Upper lobe of left lung (tissue), 6 donors: Measurements from ENCODE around the gene MLC1. TPM values are rescaled to one million over a fixed set of nuclear protein-coding genes. Genes with fewer than 3 reads are reported as not detected.

Experiments
- ATAC-seq, 2 donors: fragments of 200-7000 bp; cut with Tn5 transposase; one replicate each; pipeline ENCODE4 v1.9.1; 2022; ENCODE audit warnings: mild to moderate bottlenecking in 2 of 2, moderate library complexity in 2 of 2; ENCODE audit not compliant: low FRiP score in 2 of 2
- DNase-seq, 2 donors: peaks; one replicate each; pipeline ENCODE4 v3.0.0-alpha.2; 2019 to 2020
- H3K27ac ChIP-seq, 4 donors: fragments of 200-600 bp; sonication (generic); one replicate each; pipeline ENCODE4 v1.5.1; 2016 to 2019
- H3K27me3 ChIP-seq, 4 donors: fragments of 200-600 bp; sonication (generic); one replicate each; pipeline ENCODE4 v1.5.1; 2017 to 2019
- H3K36me3 ChIP-seq, 4 donors: fragments of 200-600 bp; sonication (generic); one replicate each; pipeline ENCODE4 v1.5.1; 2016 to 2019
- H3K4me1 ChIP-seq, 4 donors: fragments of 200-600 bp; sonication (generic); one replicate each; pipeline ENCODE4 v1.5.1; 2018 to 2019
- H3K4me3 ChIP-seq, 4 donors: fragments of 200-600 bp; sonication (generic); one replicate each; pipeline ENCODE4 v1.5.1; 2017 to 2019; ENCODE audit warnings: mild to moderate bottlenecking in 2 of 4, moderate library complexity in 1 of 4
- H3K9me3 ChIP-seq, 4 donors: fragments of 200-600 bp; sonication (generic); one replicate each; pipeline ENCODE4 v1.5.1; 2018 to 2019
- EP300 ChIP-seq, 4 donors: sonication (generic); formaldehyde crosslinking; IDR thresholded peaks; one replicate each; pipeline ENCODE4 v1.5.1; 2017; ENCODE audit warnings: antibody characterized with exemption in 4 of 4, control low read depth in 2 of 4
- POLR2A ChIP-seq, 4 donors: fragments of 450-650 bp; IDR thresholded peaks; one replicate each; pipeline ENCODE4 v1.5.1; 2016 to 2017; ENCODE audit warnings: antibody characterized with exemption in 4 of 4, mild to moderate bottlenecking in 2 of 4
- POLR2AphosphoS5 ChIP-seq, 2 donors: sonication (generic); formaldehyde crosslinking; IDR thresholded peaks; one replicate each; pipeline ENCODE4 v1.5.1; 2017; ENCODE audit warnings: antibody characterized with exemption in 2 of 2
- WGBS, 2 donors: methylation state at CpG; one replicate each; pipeline ENCODE4 v1.1.5; 2017 to 2018; 5-methylcytosine and 5-hydroxymethylcytosine counted together
- total RNA-seq, 6 donors: library from RNA; depleted of rRNA in 4 of 6; stranded (reverse); fragments of >200 nt in 4 of 6; gene quantifications; one replicate each; pipeline versions ENCODE4 v1.1.0 to v1.2.1, GENCODE V29; 2016 to 2021
- TF ChIP-seq, protein P1 (sequence below), 6 experiments: fragments of 450-650 bp in 4 of 6; fragments of 200-600 bp in 2 of 6; sonication (generic) in 2 of 6; IDR thresholded peaks; one replicate each; pipeline ENCODE4 v1.5.1; 2016 to 2019; ENCODE audit warnings: antibody characterized with exemption in 6 of 6
- donor health status: DM: no; HTN: no; CAD: no; lungs with moderate emphysema.
- donor health status: DM: no; HTN: yes; CAD: no; lungs with severe emphysema.

Gene MLC1
- total RNA-seq, 6 donors from 2014 or later, result 0.78 to 3.1 (median 1.2) TPM

DNA sequence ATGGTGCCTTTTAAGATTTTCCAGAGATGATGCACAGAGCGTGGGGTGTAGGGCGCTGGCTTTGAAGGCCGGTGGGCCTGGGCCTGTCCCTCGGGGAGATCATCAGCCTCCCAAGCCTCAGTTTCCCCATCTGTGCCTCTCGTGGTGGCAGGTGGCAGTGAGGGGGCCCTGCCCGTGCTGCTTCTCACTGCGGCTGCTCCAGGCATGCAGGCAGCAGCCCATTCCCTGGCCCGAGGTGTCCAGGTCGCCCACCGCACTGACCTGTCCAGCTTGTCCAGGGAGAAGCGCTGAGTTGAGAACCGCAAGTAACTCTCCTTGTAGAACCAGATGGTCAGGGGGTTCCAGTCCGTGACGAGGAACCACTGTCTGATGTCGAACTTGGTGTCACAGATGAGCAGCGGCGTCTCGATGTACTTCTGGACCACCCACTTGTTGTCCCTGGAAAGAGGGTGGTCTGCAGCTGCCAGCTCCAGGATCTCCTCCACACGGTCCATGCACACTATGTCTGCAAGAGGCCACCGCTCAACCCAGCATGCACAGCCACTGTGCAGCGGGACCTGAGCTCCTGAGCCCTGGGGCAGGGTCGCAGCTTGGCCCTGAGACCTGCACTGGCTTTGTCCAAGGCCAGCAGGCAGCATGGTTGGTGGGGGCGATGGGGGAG, 52.2 kb downstream of the MLC1 start:
- Histone ChIP-seq H3K27ac (no peak overlapping the region), H3K9me3 (no peaks in the 10 kb centered on the region), H3K4me1 (peaks cover 5 to 10% (median 7%) of the 10 kb centered on the region in 4 donors), H3K27me3 (no peaks in the 10 kb centered on the region), H3K4me3 (no peak overlapping the region), H3K36me3 (no peaks in the 10 kb centered on the region)
- ATAC-seq (no peak), DNase-seq (no peak)
- 87 to 90% methylated on average over 3 to 23 of the region's 23 CpGs for WGBS, 2 donors
- TF ChIP-seq POLR2A (IDR thresholded peaks at IDR 0.05) (no peak), EP300 (IDR thresholded peaks at IDR 0.05) (no peak), POLR2AphosphoS5 (IDR thresholded peaks at IDR 0.05) (no peak)
- TF ChIP-seq, protein P1, sequence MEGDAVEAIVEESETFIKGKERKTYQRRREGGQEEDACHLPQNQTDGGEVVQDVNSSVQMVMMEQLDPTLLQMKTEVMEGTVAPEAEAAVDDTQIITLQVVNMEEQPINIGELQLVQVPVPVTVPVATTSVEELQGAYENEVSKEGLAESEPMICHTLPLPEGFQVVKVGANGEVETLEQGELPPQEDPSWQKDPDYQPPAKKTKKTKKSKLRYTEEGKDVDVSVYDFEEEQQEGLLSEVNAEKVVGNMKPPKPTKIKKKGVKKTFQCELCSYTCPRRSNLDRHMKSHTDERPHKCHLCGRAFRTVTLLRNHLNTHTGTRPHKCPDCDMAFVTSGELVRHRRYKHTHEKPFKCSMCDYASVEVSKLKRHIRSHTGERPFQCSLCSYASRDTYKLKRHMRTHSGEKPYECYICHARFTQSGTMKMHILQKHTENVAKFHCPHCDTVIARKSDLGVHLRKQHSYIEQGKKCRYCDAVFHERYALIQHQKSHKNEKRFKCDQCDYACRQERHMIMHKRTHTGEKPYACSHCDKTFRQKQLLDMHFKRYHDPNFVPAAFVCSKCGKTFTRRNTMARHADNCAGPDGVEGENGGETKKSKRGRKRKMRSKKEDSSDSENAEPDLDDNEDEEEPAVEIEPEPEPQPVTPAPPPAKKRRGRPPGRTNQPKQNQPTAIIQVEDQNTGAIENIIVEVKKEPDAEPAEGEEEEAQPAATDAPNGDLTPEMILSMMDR (IDR thresholded peaks at IDR 0.05), result no peak

DNA sequence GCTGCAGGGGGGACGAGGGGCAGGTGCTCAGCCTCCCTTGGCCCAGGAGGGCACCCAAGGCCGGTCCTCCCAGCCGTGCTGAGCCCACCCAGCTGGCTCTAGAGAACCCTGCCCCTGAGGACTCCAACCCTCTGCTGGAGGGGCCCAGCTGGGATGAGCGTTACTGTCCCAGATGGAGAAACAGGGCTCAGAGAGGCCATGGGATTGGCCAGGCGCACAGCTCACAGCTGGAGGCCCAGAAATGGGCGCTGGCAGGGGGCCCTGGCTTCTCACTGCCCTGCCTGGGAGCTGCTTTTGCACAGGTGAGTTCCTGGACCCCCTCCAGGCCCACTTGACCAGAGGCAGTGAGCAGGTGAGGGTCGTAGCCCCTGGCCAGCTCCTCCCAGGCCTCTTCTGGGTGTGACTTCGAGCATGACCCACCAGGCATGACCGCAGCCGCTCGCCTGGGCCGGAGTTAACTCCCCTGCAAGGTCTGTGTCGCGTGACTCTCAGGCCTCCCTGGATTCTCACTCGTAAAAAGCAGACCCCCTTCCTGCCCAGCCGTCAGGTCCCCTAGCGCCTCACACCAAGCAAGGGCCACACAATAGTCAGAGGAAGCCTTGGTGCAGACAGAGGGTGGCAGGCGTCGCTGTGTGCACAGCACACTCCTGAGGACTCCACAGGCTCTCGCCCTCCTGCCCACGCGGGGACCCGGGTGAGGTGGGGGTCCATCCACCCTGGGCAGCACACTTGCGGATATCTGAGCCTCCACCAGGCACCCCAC, 52.9 kb downstream of the MLC1 start:
- no peaks in the 10 kb centered on the region for H3K36me3 ChIP-seq

DNA sequence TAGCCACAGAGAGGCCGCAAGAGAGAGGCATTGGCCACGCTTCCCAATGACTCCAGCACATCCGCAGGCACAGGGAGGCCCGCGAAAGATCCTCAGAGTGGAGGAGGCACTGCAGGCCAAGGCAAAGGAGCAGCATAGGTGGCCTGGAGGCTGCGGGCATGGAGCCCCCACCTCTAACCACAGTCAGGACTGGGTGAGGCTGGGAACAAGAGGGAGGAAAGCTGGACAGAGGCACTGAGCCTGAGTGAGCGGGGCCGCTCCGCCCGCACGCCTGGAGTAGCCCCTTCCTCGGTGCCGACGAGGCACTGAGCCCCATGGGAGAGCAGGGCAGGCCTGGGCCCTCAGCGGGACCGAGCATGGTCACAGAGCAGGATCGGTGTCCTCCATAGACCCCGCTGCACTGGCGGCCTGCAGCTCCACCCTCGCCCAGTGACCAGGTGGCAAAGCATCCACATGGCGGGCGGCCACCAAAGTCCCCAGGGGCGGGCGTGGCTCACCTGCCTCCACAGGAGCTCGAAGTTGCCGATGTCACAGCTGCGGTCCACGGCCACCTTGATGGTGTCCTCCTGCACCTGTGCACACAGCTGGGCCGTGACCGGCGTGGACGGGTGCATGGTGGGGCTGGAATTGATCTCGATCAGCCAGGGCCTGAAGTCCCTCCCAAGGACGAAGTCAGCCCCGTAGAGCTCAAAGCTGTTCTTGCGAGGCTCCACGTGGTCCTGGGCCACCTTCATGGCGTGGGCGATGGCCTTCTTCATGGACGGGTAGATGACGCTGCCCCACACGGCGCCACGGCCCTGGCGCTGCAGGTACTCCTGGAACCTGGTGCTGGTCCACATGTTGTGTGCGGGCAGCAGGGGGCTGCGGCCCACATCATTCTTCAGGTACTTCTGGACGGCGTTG, 53.8 kb downstream of the MLC1 start:
- Histone ChIP-seq H3K4me1 (peaks cover 5 to 17% (median 11%) of the 10 kb centered on the region in 4 donors), H3K27me3 (no peaks in the 10 kb centered on the region), H3K36me3 (no peaks in the 10 kb centered on the region), H3K27ac (no peak overlapping the region), H3K4me3 (no peak overlapping the region), H3K9me3 (no peaks in the 10 kb centered on the region)
- ATAC-seq (no peak), DNase-seq (peak in 1 of 2 donors; percentile 84)
- TF ChIP-seq, protein P1 (IDR thresholded peaks at IDR 0.05), result no peak
- TF ChIP-seq EP300 (IDR thresholded peaks at IDR 0.05), result no peak
- no peak for TF ChIP-seq POLR2A (IDR thresholded peaks at IDR 0.05)
- no peak for TF ChIP-seq POLR2AphosphoS5 (IDR thresholded peaks at IDR 0.05)
- 83 to 92% methylated on average over 10 to 22 of the region's 49 CpGs for WGBS, 2 donors

More for the DNA sequence above, 52.9 kb downstream of the MLC1 start:
- DNase-seq (peak in 1 of 2 donors; percentile 69), ATAC-seq (no peak)
- 88 to 91% methylated on average over 11 to 23 of the region's 24 CpGs for WGBS, 2 donors
- H3K27me3 ChIP-seq, result no peaks in the 10 kb centered on the region
- TF ChIP-seq POLR2A (IDR thresholded peaks at IDR 0.05) (no peak), POLR2AphosphoS5 (IDR thresholded peaks at IDR 0.05) (no peak), EP300 (IDR thresholded peaks at IDR 0.05) (no peak)
- TF ChIP-seq, protein P1 (IDR thresholded peaks at IDR 0.05), result no peak
- H3K4me1 ChIP-seq, result peaks cover 5 to 17% (median 11%) of the 10 kb centered on the region in 4 donors
- H3K27ac ChIP-seq, result no peak overlapping the region
- H3K9me3 ChIP-seq, result no peaks in the 10 kb centered on the region
- no peak overlapping the region for H3K4me3 ChIP-seq

DNA sequence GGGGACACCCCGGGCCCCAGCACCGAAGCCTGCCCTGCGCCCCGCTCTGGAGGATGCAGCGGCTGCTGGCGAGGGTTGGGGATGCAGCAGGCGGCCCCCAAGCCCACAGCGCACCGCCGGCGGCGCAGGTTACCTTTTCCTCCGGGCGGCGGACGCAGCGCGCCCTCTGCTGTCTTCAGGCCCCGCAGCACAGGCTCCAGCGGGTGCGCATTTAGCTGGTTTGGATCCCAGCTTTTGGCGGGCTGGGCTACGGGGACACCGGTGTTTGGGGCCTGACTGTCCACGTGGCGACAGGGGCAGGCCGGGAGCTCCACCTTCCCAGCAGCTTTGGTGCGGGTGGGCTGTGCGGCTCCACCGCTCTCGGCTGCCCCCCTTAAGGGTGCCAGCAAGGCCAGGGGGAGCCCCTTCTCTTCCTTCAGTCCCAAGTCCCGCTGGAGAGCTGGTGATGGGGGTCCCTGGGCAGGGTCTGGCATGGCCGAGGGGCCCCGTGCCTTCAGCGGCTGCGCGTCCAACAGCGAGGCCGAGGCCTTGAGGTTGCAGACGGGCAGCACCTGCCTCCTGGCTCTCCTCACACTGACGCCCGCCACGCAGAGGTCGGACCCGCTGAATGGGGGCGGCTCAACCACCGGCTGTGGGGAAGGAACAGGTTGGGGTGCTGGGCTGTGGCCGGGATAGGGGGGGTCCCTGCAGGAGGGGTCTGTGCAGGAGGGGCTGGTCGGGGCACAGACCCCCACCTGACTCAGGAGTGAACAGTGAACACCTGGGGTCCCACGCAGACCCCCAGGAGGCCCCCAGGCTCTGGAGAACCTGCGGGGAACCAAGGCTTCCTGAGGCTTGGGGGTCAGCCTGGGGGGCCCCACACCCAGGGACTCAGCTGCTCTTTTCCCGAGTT, 54.7 kb downstream of the MLC1 start:
- DNase-seq, result peak; percentile 76 to 97
- ATAC-seq, result peak; percentile 81 to 89
- Histone ChIP-seq H3K36me3 (no peaks in the 10 kb centered on the region), H3K27ac (no peak overlapping the region), H3K9me3 (no peaks in the 10 kb centered on the region), H3K27me3 (no peaks in the 10 kb centered on the region), H3K4me1 (peaks cover 5 to 17% (median 11%) of the 10 kb centered on the region in 4 donors), H3K4me3 (no peak overlapping the region)
- no peak for TF ChIP-seq EP300 (IDR thresholded peaks at IDR 0.05)
- TF ChIP-seq, protein P1 (IDR thresholded peaks at IDR 0.05), result peak; percentile 73 to 97 (median 93)
- 23 to 74% methylated on average over 11 to 42 of the region's 52 CpGs for WGBS, 2 donors
